ENCODE measurements around the gene TMEM80.

TMEM80 gene

DNA sequence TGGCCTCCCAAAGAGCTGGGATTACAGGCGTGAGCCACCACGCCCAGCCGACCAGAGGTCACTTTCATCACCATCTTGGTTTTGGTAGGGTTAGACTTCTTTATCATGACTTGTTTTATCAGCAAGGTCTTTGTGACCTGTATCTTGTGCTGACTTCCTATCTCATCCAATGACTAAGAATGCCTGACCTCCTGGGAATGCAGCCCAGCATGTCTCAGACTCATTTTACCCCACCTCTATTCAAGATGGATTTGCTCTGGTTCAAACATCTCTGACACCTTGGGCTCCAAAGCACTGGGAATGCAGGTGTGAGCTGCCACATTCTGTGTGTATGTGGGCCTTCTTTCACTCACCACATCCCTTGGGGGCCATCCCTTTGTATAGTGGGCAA lies 46.5 kb downstream of the TMEM80 start:
- no peaks in the 10 kb centered on the region for H3K79me1 ChIP-seq (ENCODE audit: low read depth, low read length)
- no peak overlapping the region for H4K8ac ChIP-seq (ENCODE audit: low read depth, low read length)
- H3K4me1 ChIP-seq (ENCODE audit: control insufficient read depth in 2 of 2, insufficient read depth in 1 of 2, low read depth in 1 of 2, low read length in 2 of 2): peaks cover 8 to 11% of the 10 kb centered on the region in 2 donors
- DNase-seq (ENCODE audit: low spot score): no peak
- H3K4ac ChIP-seq (ENCODE audit: low read length): no peak overlapping the region
- H3K27me3 ChIP-seq (ENCODE audit: control insufficient read depth in 3 of 3, insufficient read depth in 3 of 3, low read depth in 1 of 3, low read length in 3 of 3): no peaks in the 10 kb centered on the region
- H3K23ac ChIP-seq (ENCODE audit: low read depth, low read length, poor library complexity): no peak overlapping the region
- H3K4me3 ChIP-seq (ENCODE audit: low read length in 2 of 2): no peak overlapping the region
- H3K27ac ChIP-seq (replicated peaks; ENCODE audit: low read length): no peak overlapping the region
- no peak overlapping the region for H3K14ac ChIP-seq (ENCODE audit: low read length)
- no peak overlapping the region for H3K18ac ChIP-seq (ENCODE audit: low read length)
- no peak overlapping the region for H2AFZ ChIP-seq (ENCODE audit: low read length)
- H2BK120ac ChIP-seq (ENCODE audit: low read depth, low read length): no peak overlapping the region
- no peak overlapping the region for H2BK12ac ChIP-seq (ENCODE audit: low read length)
- H2BK15ac ChIP-seq (ENCODE audit: low read length): no peak overlapping the region
- no peak overlapping the region for H3K4me2 ChIP-seq (ENCODE audit: insufficient read depth, low read length, poor library complexity, severe bottlenecking)
- H3K36me3 ChIP-seq (replicated peaks in 1 of 2; ENCODE audit: control insufficient read depth in 2 of 2, insufficient read depth in 2 of 2, low read length in 2 of 2): no peaks in the 10 kb centered on the region
- no peak overlapping the region for H2BK5ac ChIP-seq (ENCODE audit: low read length)
- no CpG with 5 or more reads among the region's 3 CpGs for WGBS, 2 donors (ENCODE audit: extremely low coverage in 2 of 2, insufficient read length in 2 of 2, insufficient replicate concordance in 1 of 2)
- H3K9ac ChIP-seq (ENCODE audit: low read depth, low read length, poor library complexity): no peak overlapping the region
- no peak overlapping the region for H2AK5ac ChIP-seq (ENCODE audit: low read depth, low read length)
- H3K9me3 ChIP-seq (replicated peaks in 1 of 2; ENCODE audit: control insufficient read depth in 2 of 2, insufficient read depth in 1 of 2, low read depth in 1 of 2, low read length in 2 of 2): no peaks in the 10 kb centered on the region
- no peak overlapping the region for H4K91ac ChIP-seq (ENCODE audit: low read depth, low read length, poor library complexity)

DNA sequence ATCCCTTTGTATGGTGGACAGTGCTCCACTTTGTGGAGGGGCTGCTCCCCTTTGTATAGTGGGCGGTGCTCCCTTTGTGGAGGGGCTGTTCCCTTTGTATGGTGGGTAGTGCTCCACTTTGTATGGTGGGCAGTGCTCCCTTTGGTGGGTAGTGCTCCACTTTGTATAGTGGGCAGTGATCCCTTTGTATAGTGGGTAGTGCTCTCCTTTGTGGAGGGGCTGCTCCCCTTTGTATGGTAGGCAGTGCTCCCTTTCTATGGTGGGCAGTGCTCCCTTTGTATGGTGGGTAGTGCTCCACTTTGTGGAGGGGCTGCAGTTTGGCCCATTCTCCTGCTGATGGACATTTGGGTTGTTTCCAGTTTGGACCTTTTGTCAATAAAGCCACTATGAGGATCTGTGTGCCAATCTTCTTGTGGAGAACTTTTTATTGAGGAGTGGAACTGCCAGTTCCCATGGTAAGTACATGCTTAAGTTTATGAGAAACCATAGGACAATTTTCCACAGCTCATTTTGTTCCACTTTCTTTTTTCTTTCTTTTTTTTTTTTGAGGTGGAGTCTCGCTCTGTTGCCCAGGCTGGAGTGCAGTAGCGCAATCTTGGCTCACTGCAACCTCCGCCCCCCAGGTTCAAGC lies 47.1 kb downstream of the TMEM80 start:
- WGBS, 2 donors (ENCODE audit: extremely low coverage in 2 of 2, insufficient read length in 2 of 2, insufficient replicate concordance in 1 of 2): no CpG with 5 or more reads among the region's 4 CpGs

DNA sequence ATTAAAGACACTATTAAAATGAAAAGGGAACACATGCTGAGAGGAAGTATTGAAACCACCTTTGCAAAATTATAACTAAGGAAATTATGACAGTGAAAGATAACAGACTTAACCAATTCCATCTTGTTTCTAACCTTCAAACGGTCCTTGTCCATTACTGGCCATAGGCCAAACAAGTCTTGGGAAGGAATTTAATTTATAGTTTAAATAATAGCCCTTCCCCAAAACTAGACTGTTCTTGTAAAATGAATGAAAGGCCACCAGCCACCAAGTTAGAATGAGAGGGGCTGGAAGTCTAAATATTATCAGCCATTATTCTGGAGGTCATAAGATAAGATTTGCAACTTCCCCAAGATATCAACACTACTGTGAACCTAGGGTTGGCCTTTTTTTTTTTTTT lies 49.8 kb downstream of the TMEM80 start:
- WGBS, 2 donors (ENCODE audit: extremely low coverage in 2 of 2, insufficient read length in 2 of 2, insufficient replicate concordance in 1 of 2): no CpG with 5 or more reads among the region's 1 CpG

More for the DNA sequence above, 47.1 kb downstream of the TMEM80 start:
- Histone ChIP-seq H2BK5ac (ENCODE audit: low read length) (no peak overlapping the region), H4K8ac (ENCODE audit: low read depth, low read length) (peak overlapping the region; percentile 19), H2AK5ac (ENCODE audit: low read depth, low read length) (peak overlapping the region; percentile 36), H3K4ac (ENCODE audit: low read length) (no peak overlapping the region), H3K27me3 (ENCODE audit: control insufficient read depth in 3 of 3, insufficient read depth in 3 of 3, low read depth in 1 of 3, low read length in 3 of 3) (no peaks in the 10 kb centered on the region), H3K4me1 (ENCODE audit: control insufficient read depth in 2 of 2, insufficient read depth in 1 of 2, low read depth in 1 of 2, low read length in 2 of 2) (peaks cover 4 to 5% of the 10 kb centered on the region in 2 donors), H2AFZ (ENCODE audit: low read length) (no peak overlapping the region), H4K91ac (ENCODE audit: low read depth, low read length, poor library complexity) (no peak overlapping the region), H2BK12ac (ENCODE audit: low read length) (no peak overlapping the region), H2BK120ac (ENCODE audit: low read depth, low read length) (no peak overlapping the region), H3K9ac (ENCODE audit: low read depth, low read length, poor library complexity) (no peak overlapping the region), H3K14ac (ENCODE audit: low read length) (no peak overlapping the region), H2BK15ac (ENCODE audit: low read length) (no peak overlapping the region), H3K23ac (ENCODE audit: low read depth, low read length, poor library complexity) (no peak overlapping the region), H3K27ac (replicated peaks; ENCODE audit: low read length) (no peak overlapping the region), H3K4me2 (ENCODE audit: insufficient read depth, low read length, poor library complexity, severe bottlenecking) (no peak overlapping the region), H3K18ac (ENCODE audit: low read length) (no peak overlapping the region), H3K36me3 (replicated peaks in 1 of 2; ENCODE audit: control insufficient read depth in 2 of 2, insufficient read depth in 2 of 2, low read length in 2 of 2) (no peaks in the 10 kb centered on the region), H3K4me3 (ENCODE audit: low read length in 2 of 2) (no peak overlapping the region), H3K79me1 (ENCODE audit: low read depth, low read length) (peaks cover 2% of the 10 kb centered on the region), H3K9me3 (replicated peaks in 1 of 2; ENCODE audit: control insufficient read depth in 2 of 2, insufficient read depth in 1 of 2, low read depth in 1 of 2, low read length in 2 of 2) (no peaks in the 10 kb centered on the region)
- no peak for DNase-seq (ENCODE audit: low spot score)

DNA sequence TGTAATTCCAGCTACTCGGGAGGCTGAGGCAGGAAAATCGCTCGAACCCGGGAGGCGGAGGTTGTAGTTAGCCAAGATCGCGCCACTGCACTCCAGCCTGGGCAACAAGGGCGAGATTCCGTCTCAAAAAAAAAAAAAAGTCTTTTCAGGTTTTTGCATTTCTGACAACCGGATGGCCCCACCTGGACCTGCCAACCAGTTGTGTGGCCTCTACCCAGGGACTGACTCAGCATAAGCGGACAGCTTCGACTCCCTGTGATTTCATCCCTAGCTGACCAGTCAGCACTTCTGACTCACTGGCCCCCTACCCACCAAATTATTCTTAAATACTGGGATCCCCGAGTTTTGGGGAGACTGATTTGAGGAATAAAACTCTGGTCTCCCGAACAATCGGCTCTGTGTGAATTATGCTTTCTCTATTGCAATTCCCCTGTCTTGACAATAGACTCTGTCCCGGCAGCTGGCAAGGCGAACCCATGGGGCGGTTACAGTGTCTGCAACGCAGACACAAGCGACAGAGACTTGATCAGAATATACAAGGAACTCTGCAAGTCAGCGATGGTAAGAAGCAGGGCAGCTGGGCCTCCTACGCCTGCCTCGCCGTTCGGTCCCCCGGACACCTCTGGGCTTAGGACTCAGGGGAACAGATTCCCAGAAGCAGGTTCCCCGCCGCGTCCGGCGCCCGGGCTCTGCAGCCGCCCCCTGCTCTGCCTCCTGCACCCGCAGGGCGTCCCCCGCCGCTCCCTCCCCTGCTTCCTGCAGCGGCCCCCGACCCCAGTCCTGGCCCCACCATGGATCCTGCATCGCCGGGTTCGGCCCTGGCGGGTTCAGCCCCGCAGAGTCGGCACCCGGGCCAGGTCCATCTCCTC lies 50.9 kb downstream of the TMEM80 start:
- Histone ChIP-seq H3K36me3 (replicated peaks in 1 of 2; ENCODE audit: control insufficient read depth in 2 of 2, insufficient read depth in 2 of 2, low read length in 2 of 2) (no peaks in the 10 kb centered on the region), H2AK5ac (ENCODE audit: low read depth, low read length) (no peak overlapping the region), H3K14ac (ENCODE audit: low read length) (peak overlapping the region; percentile 63), H3K4me1 (ENCODE audit: control insufficient read depth in 2 of 2, insufficient read depth in 1 of 2, low read depth in 1 of 2, low read length in 2 of 2) (peaks cover 10 to 13% of the 10 kb centered on the region in 2 donors), H3K18ac (ENCODE audit: low read length) (peak overlapping the region; percentile 99), H3K4me2 (ENCODE audit: insufficient read depth, low read length, poor library complexity, severe bottlenecking) (peak overlapping the region; percentile 97), H3K4ac (ENCODE audit: low read length) (no peak overlapping the region), H3K9ac (ENCODE audit: low read depth, low read length, poor library complexity) (peak overlapping the region; percentile 96), H2BK5ac (ENCODE audit: low read length) (peak overlapping the region; percentile 95), H2BK15ac (ENCODE audit: low read length) (no peak overlapping the region), H3K9me3 (replicated peaks in 1 of 2; ENCODE audit: control insufficient read depth in 2 of 2, insufficient read depth in 1 of 2, low read depth in 1 of 2, low read length in 2 of 2) (no peaks in the 10 kb centered on the region), H4K8ac (ENCODE audit: low read depth, low read length) (no peak overlapping the region), H4K91ac (ENCODE audit: low read depth, low read length, poor library complexity) (no peak overlapping the region), H3K79me1 (ENCODE audit: low read depth, low read length) (peaks cover 9% of the 10 kb centered on the region), H2AFZ (ENCODE audit: low read length) (peak overlapping the region; percentile 91), H3K27ac (replicated peaks; ENCODE audit: low read length) (peak overlapping the region; percentile 81), H3K4me3 (ENCODE audit: low read length in 2 of 2) (peak overlapping the region; percentile 95 to 96), H2BK120ac (ENCODE audit: low read depth, low read length) (no peak overlapping the region), H3K23ac (ENCODE audit: low read depth, low read length, poor library complexity) (peak overlapping the region; percentile 99), H2BK12ac (ENCODE audit: low read length) (no peak overlapping the region), H3K27me3 (ENCODE audit: control insufficient read depth in 3 of 3, insufficient read depth in 3 of 3, low read depth in 1 of 3, low read length in 3 of 3) (peaks cover 0 to 2% (median 0%) of the 10 kb centered on the region in 3 experiments)
- DNase-seq (ENCODE audit: low spot score): peak; percentile 30
- no CpG with 5 or more reads among the region's 46 CpGs for WGBS, 2 donors (ENCODE audit: extremely low coverage in 2 of 2, insufficient read length in 2 of 2, insufficient replicate concordance in 1 of 2)

More for the DNA sequence above, 49.8 kb downstream of the TMEM80 start:
- no peak overlapping the region for H2AFZ ChIP-seq (ENCODE audit: low read length)
- no peaks in the 10 kb centered on the region for H3K36me3 ChIP-seq (replicated peaks in 1 of 2; ENCODE audit: control insufficient read depth in 2 of 2, insufficient read depth in 2 of 2, low read length in 2 of 2)
- no peak overlapping the region for H2BK120ac ChIP-seq (ENCODE audit: low read depth, low read length)
- no peak for DNase-seq (ENCODE audit: low spot score)
- no peak overlapping the region for H2AK5ac ChIP-seq (ENCODE audit: low read depth, low read length)
- H3K4me1 ChIP-seq (ENCODE audit: control insufficient read depth in 2 of 2, insufficient read depth in 1 of 2, low read depth in 1 of 2, low read length in 2 of 2): peaks cover 10 to 13% of the 10 kb centered on the region in 2 donors
- H3K4ac ChIP-seq (ENCODE audit: low read length): no peak overlapping the region
- H3K18ac ChIP-seq (ENCODE audit: low read length): no peak overlapping the region
- no peak overlapping the region for H3K23ac ChIP-seq (ENCODE audit: low read depth, low read length, poor library complexity)
- no peak overlapping the region for H3K27ac ChIP-seq (replicated peaks; ENCODE audit: low read length)
- no peaks in the 10 kb centered on the region for H3K9me3 ChIP-seq (replicated peaks in 1 of 2; ENCODE audit: control insufficient read depth in 2 of 2, insufficient read depth in 1 of 2, low read depth in 1 of 2, low read length in 2 of 2)
- peaks cover 0 to 2% (median 0%) of the 10 kb centered on the region in 3 experiments for H3K27me3 ChIP-seq (ENCODE audit: control insufficient read depth in 3 of 3, insufficient read depth in 3 of 3, low read depth in 1 of 3, low read length in 3 of 3)
- H3K4me2 ChIP-seq (ENCODE audit: insufficient read depth, low read length, poor library complexity, severe bottlenecking): no peak overlapping the region
- H2BK5ac ChIP-seq (ENCODE audit: low read length): no peak overlapping the region
- no peak overlapping the region for H2BK15ac ChIP-seq (ENCODE audit: low read length)
- no peak overlapping the region for H3K4me3 ChIP-seq (ENCODE audit: low read length in 2 of 2)
- peaks cover 9% of the 10 kb centered on the region for H3K79me1 ChIP-seq (ENCODE audit: low read depth, low read length)
- H3K14ac ChIP-seq (ENCODE audit: low read length): no peak overlapping the region
- H2BK12ac ChIP-seq (ENCODE audit: low read length): no peak overlapping the region
- H4K8ac ChIP-seq (ENCODE audit: low read depth, low read length): no peak overlapping the region
- no peak overlapping the region for H4K91ac ChIP-seq (ENCODE audit: low read depth, low read length, poor library complexity)
- H3K9ac ChIP-seq (ENCODE audit: low read depth, low read length, poor library complexity): no peak overlapping the region
